Measurements from ENCODE around the gene ANKFY1. TPM values are rescaled to one million over a fixed set of nuclear protein-coding genes. Genes with fewer than 3 reads are reported as not detected.

The ANKFY1 gene
- total and polyA plus RNA-seq, 11 donors = 9.4 to 44.9 (median 23.9) TPM

- no peak for TF ChIP-seq POLR2A (IDR thresholded peaks at IDR 0.05)
- TF ChIP-seq, protein P1, sequence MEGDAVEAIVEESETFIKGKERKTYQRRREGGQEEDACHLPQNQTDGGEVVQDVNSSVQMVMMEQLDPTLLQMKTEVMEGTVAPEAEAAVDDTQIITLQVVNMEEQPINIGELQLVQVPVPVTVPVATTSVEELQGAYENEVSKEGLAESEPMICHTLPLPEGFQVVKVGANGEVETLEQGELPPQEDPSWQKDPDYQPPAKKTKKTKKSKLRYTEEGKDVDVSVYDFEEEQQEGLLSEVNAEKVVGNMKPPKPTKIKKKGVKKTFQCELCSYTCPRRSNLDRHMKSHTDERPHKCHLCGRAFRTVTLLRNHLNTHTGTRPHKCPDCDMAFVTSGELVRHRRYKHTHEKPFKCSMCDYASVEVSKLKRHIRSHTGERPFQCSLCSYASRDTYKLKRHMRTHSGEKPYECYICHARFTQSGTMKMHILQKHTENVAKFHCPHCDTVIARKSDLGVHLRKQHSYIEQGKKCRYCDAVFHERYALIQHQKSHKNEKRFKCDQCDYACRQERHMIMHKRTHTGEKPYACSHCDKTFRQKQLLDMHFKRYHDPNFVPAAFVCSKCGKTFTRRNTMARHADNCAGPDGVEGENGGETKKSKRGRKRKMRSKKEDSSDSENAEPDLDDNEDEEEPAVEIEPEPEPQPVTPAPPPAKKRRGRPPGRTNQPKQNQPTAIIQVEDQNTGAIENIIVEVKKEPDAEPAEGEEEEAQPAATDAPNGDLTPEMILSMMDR (IDR thresholded peaks at IDR 0.05) = no peak
Measured at GRCh38 chr17:4178651-4179050, 85.1 kb downstream of the ANKFY1 start.

GRCh38 chr17:4177806-4178205 lies 86.0 kb downstream of the ANKFY1 start:
- WGBS, 4 donors = 93 to 98% (median 96%) methylated on average over 21 of the region's 21 CpGs
- Histone ChIP-seq H3K36me3 (peaks cover 2 to 100% (median 98%) of the 10 kb centered on the region in 9 donors), H3K27me3 (no peaks in the 10 kb centered on the region), H3K9me3 (no peaks in the 10 kb centered on the region), H3K4me3 (no peak overlapping the region), H3K27ac (no peak overlapping the region), H3K4me1 (peaks cover 0 to 11% (median 5%) of the 10 kb centered on the region in 12 donors)
- TF ChIP-seq, protein P1 (IDR thresholded peaks at IDR 0.05) = no peak
- no peak for TF ChIP-seq POLR2A (IDR thresholded peaks at IDR 0.05)
- intact Hi-C loops (cut with DNase I) = no loop called here
- DNase-seq = no peak
- ATAC-seq = no peak

More at GRCh38 chr17:4178651-4179050, 85.1 kb downstream of the ANKFY1 start:
- WGBS, 4 donors = 92 to 95% (median 93%) methylated on average over 15 of the region's 15 CpGs
- Histone ChIP-seq H3K27ac (no peak overlapping the region), H3K9me3 (no peaks in the 10 kb centered on the region), H3K4me3 (no peak overlapping the region), H3K27me3 (no peaks in the 10 kb centered on the region), H3K36me3 (peaks cover 3 to 100% (median 98%) of the 10 kb centered on the region in 9 donors), H3K4me1 (peaks cover 0 to 11% (median 5%) of the 10 kb centered on the region in 12 donors)
- no peak for ATAC-seq
- intact Hi-C loops (cut with DNase I) = no loop called here
- DNase-seq = no peak

DNA sequence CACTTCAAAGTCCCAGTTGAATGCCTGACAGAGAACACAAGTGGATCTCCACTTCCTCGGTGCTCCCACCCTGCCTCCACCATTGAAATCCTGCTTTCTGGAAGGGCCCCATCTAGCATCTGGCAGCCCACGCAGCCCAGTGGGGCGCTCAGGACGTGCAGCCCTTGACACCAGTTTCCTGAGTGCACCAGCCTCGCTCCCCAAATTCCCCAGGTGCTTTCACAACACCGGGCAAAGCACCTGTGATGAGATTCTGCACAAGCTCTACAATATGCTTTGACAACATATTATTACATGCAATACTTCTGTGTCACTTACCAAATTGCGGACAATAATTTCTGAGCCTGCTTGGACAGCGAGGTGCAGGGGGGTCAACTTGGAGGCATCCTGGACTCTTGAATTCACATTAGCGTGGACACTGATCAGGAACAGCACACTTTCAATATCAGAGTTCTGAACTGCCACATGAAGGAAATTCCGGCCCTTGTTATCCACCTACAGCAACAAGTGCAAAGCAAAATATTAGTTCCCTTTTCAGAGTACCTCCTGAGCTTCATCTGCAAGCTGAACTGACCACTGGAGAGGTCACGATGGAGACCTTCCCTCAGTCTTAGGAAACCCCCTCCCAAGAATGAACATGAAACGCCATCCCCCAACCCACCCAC lies 86.8 kb downstream of the ANKFY1 start:
- TF ChIP-seq, protein P1 (IDR thresholded peaks at IDR 0.05) = no peak
- no peak for TF ChIP-seq POLR2A (IDR thresholded peaks at IDR 0.05)
- Histone ChIP-seq H3K36me3 (peaks cover 2 to 100% (median 98%) of the 10 kb centered on the region in 9 donors), H3K27ac (peak overlapping the region in 1 of 12 donors; percentile 67), H3K4me1 (peaks cover 0 to 11% (median 5%) of the 10 kb centered on the region in 12 donors), H3K27me3 (no peaks in the 10 kb centered on the region), H3K4me3 (no peak overlapping the region), H3K9me3 (no peaks in the 10 kb centered on the region)
- ATAC-seq (no peak), DNase-seq (no peak)
- WGBS, 4 donors = 90 to 94% (median 92%) methylated on average over 12 of the region's 12 CpGs
- intact Hi-C loops (cut with DNase I) = no loop called here

GRCh38 chr17:4175921-4176807 lies 87.6 kb downstream of the ANKFY1 start:
- Histone ChIP-seq H3K27me3 (no peaks in the 10 kb centered on the region), H3K27ac (peak overlapping the region in 1 of 12 donors; percentile 67), H3K9me3 (no peaks in the 10 kb centered on the region), H3K36me3 (peaks cover 2 to 100% (median 98%) of the 10 kb centered on the region in 9 donors), H3K4me3 (no peak overlapping the region), H3K4me1 (peaks cover 0 to 6% (median 2%) of the 10 kb centered on the region in 12 donors)
- no peak for TF ChIP-seq POLR2A (IDR thresholded peaks at IDR 0.05)
- TF ChIP-seq, protein P1 (IDR thresholded peaks at IDR 0.05) = no peak
- intact Hi-C loops (cut with DNase I) = no loop called here
- WGBS, 4 donors = 86 to 88% (median 88%) methylated on average over 24 to 25 of the region's 25 CpGs
- ATAC-seq = no peak
- DNase-seq = no peak
